Kidney (tissue), 14 donors: Measurements from ENCODE around the gene SORBS1. TPM values are rescaled to one million over a fixed set of nuclear protein-coding genes. Genes with fewer than 3 reads are reported as not detected.
A peak's percentile ranks its signal among the peaks of the same experiment; 100 is the strongest.

Experiments
- DNase-seq, 5 donors: peaks; one replicate each; pipeline ENCODE4 v3.0.0-alpha.2; 2013 to 2020
- FAIRE-seq: peaks from 2 replicates; lab custom pipeline; 2012; peaks lifted over from hg19 to GRCh38; lab: Jason Lieb, UNC
- H3K27ac ChIP-seq, 2 donors: one replicate each; pipeline ENCODE4 v1.7.0; 2013; ENCODE audit warnings: low read depth in 2 of 2, low read length in 2 of 2, inconsistent platforms in 1 of 2
- H3K27me3 ChIP-seq: one replicate; pipeline ENCODE4 v1.7.1; 2013; ENCODE audit warnings: low read length, inconsistent platforms; ENCODE audit not compliant: control insufficient read depth, insufficient read depth
- H3K36me3 ChIP-seq, 3 donors: one replicate each; pipeline versions ENCODE4 v1.7.0 to v1.7.1; 2013; ENCODE audit warnings: low read length in 3 of 3, control low read depth in 1 of 3, inconsistent platforms in 1 of 3; ENCODE audit not compliant: insufficient read depth in 3 of 3, control insufficient read depth in 2 of 3
- H3K4me1 ChIP-seq, 3 donors: one replicate each; pipeline versions ENCODE4 v1.7.0 to v1.7.1; 2013; ENCODE audit warnings: low read length in 3 of 3, inconsistent platforms in 1 of 3, low read depth in 1 of 3; ENCODE audit not compliant: control insufficient read depth in 2 of 3, insufficient read depth in 2 of 3
- H3K4me3 ChIP-seq, 3 donors: one replicate each; pipeline versions ENCODE4 v1.7.0 to v1.8.1; 2013; ENCODE audit warnings: low read length in 3 of 3, control low read depth in 1 of 3, inconsistent platforms in 1 of 3
- H3K9ac ChIP-seq, 3 donors: one replicate each; pipeline versions ENCODE4 v1.7.0 to v1.7.1; 2013; ENCODE audit warnings: low read length in 3 of 3, control low read depth in 1 of 3, inconsistent platforms in 1 of 3
- H3K9me3 ChIP-seq, 3 donors: one replicate each; pipeline versions ENCODE4 v1.7.0 to v1.7.1; 2013; ENCODE audit warnings: low read length in 3 of 3, control low read depth in 1 of 3, inconsistent platforms in 1 of 3; ENCODE audit not compliant: control insufficient read depth in 2 of 3, insufficient read depth in 1 of 3
- CTCF ChIP-seq: IDR thresholded peaks from 3 replicates; pipeline ENCODE4 v1.5.1; 2012; ENCODE audit warnings: mild to moderate bottlenecking, moderate library complexity, borderline replicate concordance; ENCODE audit not compliant: insufficient read depth; ENCODE audit errors: extremely low read depth
- intact Hi-C: fragments of 100-400 bp; cut with DNase I; formaldehyde crosslinking; loops from one replicate; pipeline ENCODE4 v1.11.1; 2022
- polyA plus RNA-seq: library from polyadenylated mRNA; stranded (reverse); fragments of 350-450 nt; fragmentation: Illumina TruSeq; extraction: RNeasy Lipid Tissue Mini Kit (QIAGEN cat#74804); gene quantifications from one replicate; pipeline ENCODE4 v1.2.3, GENCODE V29; 2014; ENCODE audit warnings: low read depth, low replicate concordance; ENCODE audit not compliant: insufficient read depth
- total RNA-seq: library from RNA; stranded (reverse); fragmentation: NEBNext Ultra II Directional; extraction: Animal tissue kit (Norgen Biotek cat#: 25700); gene quantifications from one replicate; pipeline ENCODE4 v1.2.1, GENCODE V29; 2021
- donor health status: control.
- donor health status: control.
- donor health status: control.
- donor health status: control.
- donor health status: control.
- donor health status: DM: yes; HTN: yes; CAD: no.
- donor health status: Normal renal cell carcinoma (clear cell type).

Gene SORBS1
- total and polyA plus RNA-seq, 2 donors from 2014 or later: 12.2 to 91.7 TPM

- no peak overlapping the region for H3K27ac ChIP-seq
- no peaks in the 10 kb centered on the region for H3K27me3 ChIP-seq
- H3K9ac ChIP-seq: no peak overlapping the region
- no peaks in the 10 kb centered on the region for H3K4me1 ChIP-seq
- intact Hi-C loops: no loop called here
- H3K36me3 ChIP-seq: peaks cover 2 to 28% (median 3%) of the 10 kb centered on the region in 3 donors
- TF ChIP-seq CTCF: no peak
- no peak overlapping the region for H3K4me3 ChIP-seq
- no peak for DNase-seq
- FAIRE-seq: no peak
- H3K9me3 ChIP-seq: no peaks in the 10 kb centered on the region
These were observed 159.3 kb downstream of the SORBS1 start for GRCh38 chr10:95401704-95402469.

GRCh38 chr10:95400787-95401186, 160.4 kb downstream of the SORBS1 start:
- no peak overlapping the region for H3K27ac ChIP-seq
- intact Hi-C loops: no loop called here

GRCh38 chr10:95399183-95399582, 162.0 kb downstream of the SORBS1 start:
- Histone ChIP-seq H3K36me3 (peaks cover 2 to 19% (median 6%) of the 10 kb centered on the region in 3 donors), H3K4me1 (peaks cover 0 to 2% (median 0%) of the 10 kb centered on the region in 3 donors), H3K27me3 (no peaks in the 10 kb centered on the region), H3K4me3 (no peak overlapping the region), H3K9me3 (no peaks in the 10 kb centered on the region), H3K9ac (no peak overlapping the region), H3K27ac (no peak overlapping the region)
- intact Hi-C loops: no loop called here
- TF ChIP-seq CTCF: no peak
- peak in 3 of 5 donors; percentile 27 to 69 (median 43) for DNase-seq
- no peak for FAIRE-seq

More at GRCh38 chr10:95400787-95401186, 160.4 kb downstream of the SORBS1 start:
- Histone ChIP-seq H3K9me3 (no peaks in the 10 kb centered on the region), H3K4me1 (no peaks in the 10 kb centered on the region), H3K27me3 (no peaks in the 10 kb centered on the region), H3K36me3 (peaks cover 2 to 28% (median 6%) of the 10 kb centered on the region in 3 donors), H3K4me3 (no peak overlapping the region), H3K9ac (no peak overlapping the region)
- FAIRE-seq (no peak), DNase-seq (peak in 1 of 5 donors; percentile 68)
- no peak for TF ChIP-seq CTCF
